NOMO-1 (cell line): Measurements from ENCODE around the gene CTCFL.

Experiments
- DNase-seq, 2 experiments: peaks; one replicate each; lab custom pipeline; 2025; ENCODE audit not compliant: unreplicated experiment in 2 of 2; lab: John Stamatoyannopoulos, UW

Gene CTCFL

GRCh38 chr20:57524511-57525176 lies at the start of gene CTCFL:
CTCFL (minus strand) TSS chr20:57525140; CDS start chr20:57524205, 935 bp downstream.
- DNase-seq: no peak

GRCh38 chr20:57573894-57574293 lies 49.0 kb upstream of the CTCFL start:
- no peak for DNase-seq

- DNase-seq: no peak
Measured at GRCh38 chr20:57573242-57573641, 48.3 kb upstream of the CTCFL start.

GRCh38 chr20:57571782-57572416 lies 47.0 kb upstream of the CTCFL start:
- no peak for DNase-seq

- DNase-seq: no peak
Measured at GRCh38 chr20:57570920-57571319, 46.0 kb upstream of the CTCFL start.

GRCh38 chr20:57570145-57570850 lies 45.4 kb upstream of the CTCFL start:
- DNase-seq: no peak

- DNase-seq: no peak
Measured at GRCh38 chr20:57568960-57569359, 44.0 kb upstream of the CTCFL start.

- no peak for DNase-seq
Measured at GRCh38 chr20:57568088-57568896, 43.4 kb upstream of the CTCFL start.

GRCh38 chr20:57567471-57568079 lies 42.6 kb upstream of the CTCFL start:
- no peak for DNase-seq

- no peak for DNase-seq
Measured at GRCh38 chr20:57566803-57567459, 42.0 kb upstream of the CTCFL start.

GRCh38 chr20:57566399-57566798 lies 41.5 kb upstream of the CTCFL start:
- DNase-seq: no peak

- DNase-seq: no peak
Measured at GRCh38 chr20:57564951-57565642, 40.2 kb upstream of the CTCFL start.

- DNase-seq: no peak
Measured at GRCh38 chr20:57564180-57564802, 39.4 kb upstream of the CTCFL start.

- no peak for DNase-seq
Measured at GRCh38 chr20:57563522-57563921, 38.6 kb upstream of the CTCFL start.

- no peak for DNase-seq
Measured at GRCh38 chr20:57562541-57563465, 37.9 kb upstream of the CTCFL start.

- DNase-seq: no peak
Measured at GRCh38 chr20:57561356-57562279, 36.7 kb upstream of the CTCFL start.
